HG03060 (cell line): Measurements from ENCODE around the gene PCBD1.

Experiments used
- ATAC-seq: cut with Tn5 transposase; IDR thresholded peaks from one replicate; pipeline ENCODE4 v1.9.1; 2021; ENCODE audit warnings: low read depth, moderate number of reproducible peaks; ENCODE audit not compliant: unreplicated experiment

PCBD1 gene

DNA sequence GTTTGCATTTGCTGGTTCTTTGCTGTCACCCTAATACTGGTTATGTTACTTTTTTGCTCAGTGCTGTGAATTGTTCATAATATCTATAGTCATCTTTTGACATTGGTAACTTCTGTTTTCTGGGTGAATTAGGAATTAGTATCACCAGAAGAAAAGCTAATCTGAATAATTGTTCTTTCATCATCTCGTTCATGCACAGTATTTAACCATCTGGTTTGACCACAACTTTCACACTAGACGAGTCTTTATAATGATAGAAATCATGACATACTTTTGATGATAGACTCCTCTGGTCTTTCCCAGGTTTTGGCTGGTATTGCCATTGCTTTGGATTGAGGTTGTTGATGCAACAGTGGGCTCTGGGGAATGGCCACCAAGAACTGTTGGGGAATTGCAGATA lies 47.5 kb downstream of the PCBD1 start:
- no peak for ATAC-seq

DNA sequence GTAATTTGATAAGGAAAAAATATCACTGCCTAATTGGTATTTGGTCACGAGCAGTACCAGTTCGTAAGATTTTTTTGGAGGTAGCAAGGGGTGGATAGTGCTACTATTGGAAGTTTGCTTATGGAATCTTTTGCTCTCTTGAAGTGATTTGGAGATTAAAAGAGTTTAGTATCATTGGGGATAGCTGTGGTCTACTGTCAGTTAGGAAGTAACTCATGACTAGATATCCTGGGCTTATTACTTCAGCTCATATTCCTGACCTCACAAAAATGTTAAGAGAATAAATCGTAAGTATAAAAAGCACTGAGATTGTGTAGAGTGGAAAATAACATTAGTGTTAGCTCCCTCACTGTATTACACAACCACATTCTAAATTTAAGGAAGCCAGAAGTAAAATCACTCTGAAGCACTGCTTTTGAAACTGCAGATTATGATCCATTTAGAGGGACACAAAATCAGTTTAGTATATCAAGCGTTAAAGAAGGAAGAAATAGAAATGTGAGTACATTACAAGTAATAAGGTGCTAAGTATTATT lies 50.0 kb downstream of the PCBD1 start:
- ATAC-seq, result no peak

DNA sequence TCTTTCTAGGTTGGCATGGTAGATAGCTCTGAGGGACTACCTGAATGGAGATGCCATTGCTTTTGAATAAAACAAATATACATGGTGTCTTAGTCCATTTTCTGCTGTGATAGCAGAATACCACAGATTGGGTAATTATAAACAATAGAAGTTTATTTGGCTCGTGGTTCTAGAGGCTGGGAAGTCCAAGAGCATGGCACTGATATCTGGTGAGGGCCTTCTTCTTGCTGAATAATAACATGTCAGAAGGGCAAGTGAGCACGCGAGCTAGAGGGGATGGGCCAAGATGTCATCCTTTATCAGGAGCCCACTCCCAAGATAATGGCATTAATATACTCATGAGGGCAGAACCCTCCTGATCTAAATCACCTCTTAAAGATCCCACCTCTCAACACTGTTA lies 50.7 kb downstream of the PCBD1 start:
- no peak for ATAC-seq

DNA sequence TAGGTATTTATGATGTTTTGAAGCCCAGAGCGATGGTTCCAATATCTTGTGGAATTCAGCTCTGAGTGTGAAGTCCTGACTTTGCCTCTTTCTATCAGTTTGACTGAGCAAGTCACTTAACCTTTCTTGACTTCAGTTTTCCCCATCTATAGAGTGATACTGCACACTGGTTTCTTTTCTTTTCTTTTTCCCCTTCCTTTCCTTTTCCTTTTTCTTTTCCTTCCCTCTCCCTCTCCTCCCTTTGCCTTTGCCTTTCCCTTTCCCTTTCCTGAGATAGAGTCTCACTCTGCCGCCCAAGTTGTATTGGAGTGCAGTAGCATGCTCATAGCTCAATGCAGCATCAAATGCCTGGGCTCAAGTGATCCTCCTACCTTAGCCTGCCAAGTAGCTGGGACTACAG lies 52.0 kb downstream of the PCBD1 start:
- no peak for ATAC-seq

DNA sequence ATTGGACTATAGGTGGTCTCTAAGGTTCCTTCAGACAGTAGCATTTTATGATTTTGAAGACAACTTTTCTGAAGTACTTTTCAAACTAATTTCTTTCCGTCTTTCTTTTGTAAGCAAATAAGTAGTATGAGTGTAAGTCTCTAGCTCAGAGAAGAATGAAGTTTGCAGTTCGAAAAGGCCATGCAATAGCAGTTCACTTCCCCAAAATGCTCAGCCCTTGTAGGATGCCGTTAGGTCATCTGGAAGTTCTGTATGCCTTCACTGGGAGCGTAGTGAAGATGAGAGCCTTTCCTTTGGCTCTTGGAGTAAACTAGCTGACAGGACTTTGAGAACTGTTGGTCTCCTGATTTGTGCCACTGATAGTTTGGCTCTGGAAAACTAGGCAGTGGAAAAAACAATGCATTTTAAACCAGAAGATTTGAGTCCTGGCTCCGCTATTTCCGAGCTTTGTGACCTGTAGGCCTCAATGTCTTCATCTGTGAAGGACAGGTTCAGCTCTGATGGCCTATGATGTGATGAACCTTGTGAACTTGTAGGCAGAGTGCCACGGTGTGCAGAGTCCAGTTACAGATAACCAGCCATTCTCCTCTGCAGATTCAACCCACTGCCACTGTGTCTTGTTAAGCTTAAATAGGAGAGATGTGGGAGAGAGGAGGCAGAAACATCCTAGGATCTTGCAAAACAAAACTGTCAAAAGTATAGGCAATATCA lies 53.8 kb downstream of the PCBD1 start:
- no peak for ATAC-seq

DNA sequence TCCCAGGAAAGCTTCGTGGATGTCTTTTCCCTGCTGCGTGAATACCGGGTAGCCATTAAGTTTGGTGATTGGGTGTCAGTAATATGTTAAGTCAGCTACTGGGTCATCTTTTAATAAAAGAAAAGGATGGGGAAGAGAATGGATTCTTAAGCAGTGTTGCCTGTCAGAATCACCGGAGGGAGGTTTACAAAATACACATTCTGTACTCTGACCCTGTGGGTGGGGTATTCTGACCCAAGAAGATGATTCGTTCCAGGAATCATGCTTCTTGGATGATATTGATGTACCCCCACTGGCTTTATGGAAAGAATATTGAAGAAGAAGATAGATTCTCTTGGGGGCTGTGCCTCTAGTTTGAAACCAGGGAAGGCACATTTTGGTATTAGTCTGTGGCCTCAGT lies 54.3 kb downstream of the PCBD1 start:
- ATAC-seq, result no peak

DNA sequence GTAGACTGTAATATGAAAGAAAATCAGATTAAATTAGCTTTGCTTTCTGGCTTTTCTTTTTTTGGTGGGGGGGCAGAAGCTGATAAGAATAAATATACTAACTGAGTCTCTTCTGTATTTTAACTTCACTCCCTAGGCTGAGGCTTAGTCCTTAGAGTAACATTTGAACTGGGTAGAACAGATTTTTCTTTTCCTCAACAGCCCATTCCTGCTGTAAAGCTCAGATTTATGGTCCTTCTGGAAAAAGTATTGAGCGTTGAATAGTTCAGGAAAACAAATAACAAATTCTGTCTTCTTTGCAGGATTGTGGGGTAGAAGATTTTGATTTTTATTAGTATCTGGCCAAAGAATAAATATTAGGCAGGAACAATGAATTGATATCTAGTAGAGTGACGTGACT lies 54.8 kb downstream of the PCBD1 start:
- ATAC-seq, result no peak
